H1 (cell line): ENCODE data around the gene NME4. TPM values are rescaled to one million over a fixed set of nuclear protein-coding genes. Genes with fewer than 3 reads are reported as not detected.

Experiments used
- CTCF ChIA-PET: fragments of 300-600 bp; sonication (Branson Sonifier 250); formaldehyde crosslinking; loops from one replicate; lab custom pipeline; 2021; ENCODE audit not compliant: partially characterized antibody; lab: Charles Lee
- POLR2A ChIA-PET: fragments of 300-600 bp; sonication (Branson Sonifier 250); formaldehyde crosslinking; loops from one replicate; lab custom pipeline; 2021; ENCODE audit warnings: inconsistent platforms; ENCODE audit not compliant: partially characterized antibody; lab: Charles Lee
- DNase-seq, 2 experiments: peaks; one replicate each; pipeline versions ENCODE4 v3.0.0 to v3.0.0-alpha.2; 2010 to 2022; ENCODE audit warnings: low spot score in 2 of 2, low read depth in 1 of 2, mixed read lengths in 1 of 2
- FAIRE-seq: peaks from 2 replicates; lab custom pipeline; 2011; peaks lifted over from hg19 to GRCh38; lab: Jason Lieb, UNC
- H2AFZ ChIP-seq: 2 replicates; pipeline ENCODE4 v1.8.1; 2012; ENCODE audit warnings: low read length, inconsistent platforms
- H2AK5ac ChIP-seq: 2 replicates; pipeline ENCODE4 v1.6.1; 2013; ENCODE audit warnings: low read depth, low read length
- H2BK120ac ChIP-seq: replicated peaks from 2 replicates; pipeline ENCODE3; 2013; ENCODE audit warnings: low read depth, low read length, inconsistent platforms
- H2BK12ac ChIP-seq: 2 replicates; pipeline ENCODE4 v1.6.1; 2013; ENCODE audit warnings: low read depth, low read length
- H2BK15ac ChIP-seq: 2 replicates; pipeline ENCODE4 v1.6.1; 2013; ENCODE audit warnings: low read length
- H2BK20ac ChIP-seq: 2 replicates; pipeline ENCODE4 v1.6.1; 2013; ENCODE audit warnings: low read length
- H2BK5ac ChIP-seq: 2 replicates; pipeline ENCODE4 v1.6.1; 2013; ENCODE audit warnings: low read depth, low read length
- H3K14ac ChIP-seq: 2 replicates; pipeline ENCODE4 v1.6.1; 2013; ENCODE audit warnings: inconsistent platforms; ENCODE audit not compliant: insufficient read length
- H3K18ac ChIP-seq: 2 replicates; pipeline ENCODE4 v1.6.1; 2013; ENCODE audit warnings: low read length; ENCODE audit errors: extremely low read depth
- H3K23ac ChIP-seq: 2 replicates; pipeline ENCODE4 v1.6.1; 2013; ENCODE audit warnings: inconsistent platforms; ENCODE audit not compliant: insufficient read length
- H3K23me2 ChIP-seq: 2 replicates; pipeline ENCODE4 v1.6.1; 2013; ENCODE audit warnings: low read depth, low read length
- H3K27ac ChIP-seq: 2 replicates; pipeline ENCODE4 v1.6.1; 2011; ENCODE audit warnings: low read depth, low read length, inconsistent platforms
- H3K27me3 ChIP-seq, 4 experiments: replicated peaks in 1 of 4; 1 replicate in 1 of 4; 2 replicates in 3 of 4; pipeline versions ENCODE4 v1.6.1 to v1.8.1; 2011 to 2013; ENCODE audit warnings: low read length in 3 of 4, mild to moderate bottlenecking in 3 of 4, inconsistent platforms in 2 of 4, mixed read lengths in 2 of 4, moderate library complexity in 1 of 4; ENCODE audit not compliant: control insufficient read depth in 3 of 4, insufficient read depth in 3 of 4; ENCODE audit errors: extremely low read depth in 1 of 4
- H3K36me3 ChIP-seq, 4 experiments: 2 replicates each; pipeline versions ENCODE4 v1.6.1 to v1.8.1; 2011 to 2013; ENCODE audit warnings: mild to moderate bottlenecking in 4 of 4, low read length in 3 of 4, moderate library complexity in 2 of 4, control low read depth in 1 of 4, inconsistent platforms in 1 of 4; ENCODE audit not compliant: insufficient read depth in 4 of 4, control insufficient read depth in 2 of 4
- H3K4ac ChIP-seq: replicated peaks from 2 replicates; pipeline ENCODE3; 2013; ENCODE audit warnings: low read length, low read depth, mixed read lengths, inconsistent platforms; ENCODE audit not compliant: insufficient read length
- H3K4me1 ChIP-seq, 4 experiments: replicated peaks in 1 of 4; 1 replicate in 1 of 4; 2 replicates in 3 of 4; pipeline versions ENCODE4 v1.6.1 to v1.8.1; 2011 to 2013; ENCODE audit warnings: low read length in 3 of 4, inconsistent platforms in 2 of 4, mixed read lengths in 1 of 4; ENCODE audit not compliant: insufficient read depth in 4 of 4, control insufficient read depth in 3 of 4
- H3K4me2 ChIP-seq, 2 experiments: 2 replicates each; pipeline versions ENCODE4 v1.6.1 to v1.8.1; 2011 to 2013; ENCODE audit warnings: low read depth in 2 of 2, low read length in 2 of 2, control low read depth in 1 of 2, inconsistent platforms in 1 of 2, mild to moderate bottlenecking in 1 of 2; ENCODE audit not compliant: insufficient read depth in 1 of 2
- H3K4me3 ChIP-seq, 4 experiments: fragments of 200-600, 300-600 bp in 1 of 4; sonication (generic), shearing (Covaris generic), sonication (Bioruptor Twin) in 1 of 4; 2 replicates each; pipeline versions ENCODE4 v1.5.1 to v1.8.1; 2011 to 2016; ENCODE audit warnings: low read length in 4 of 4, low read depth in 3 of 4, control low read depth in 2 of 4, inconsistent platforms in 2 of 4, mild to moderate bottlenecking in 2 of 4, mixed read lengths in 1 of 4, moderate library complexity in 1 of 4; ENCODE audit not compliant: insufficient read depth in 2 of 4; ENCODE audit errors: extremely low read depth in 1 of 4
- H3K56ac ChIP-seq: replicated peaks from 2 replicates; pipeline ENCODE3; 2013; ENCODE audit warnings: low read depth, mild to moderate bottlenecking, mixed read lengths, low read length, inconsistent platforms; ENCODE audit not compliant: insufficient read length
- H3K79me1 ChIP-seq: 2 replicates; pipeline ENCODE4 v1.6.1; 2013; ENCODE audit warnings: low read depth, low read length, control low read depth
- H3K79me2 ChIP-seq, 2 experiments: 2 replicates each; pipeline versions ENCODE4 v1.6.1 to v1.8.1; 2012 to 2013; ENCODE audit warnings: low read length in 2 of 2, mild to moderate bottlenecking in 2 of 2, inconsistent platforms in 1 of 2; ENCODE audit not compliant: insufficient read depth in 2 of 2, control insufficient read depth in 1 of 2
- H3K9ac ChIP-seq, 4 experiments: replicated peaks in 1 of 4; 1 replicate in 1 of 4; 2 replicates in 3 of 4; pipeline versions ENCODE4 v1.6.1 to v1.8.1; 2011 to 2013; ENCODE audit warnings: low read depth in 3 of 4, low read length in 3 of 4, control low read depth in 2 of 4, mild to moderate bottlenecking in 2 of 4, moderate library complexity in 2 of 4, inconsistent platforms in 1 of 4; ENCODE audit errors: extremely low read depth in 1 of 4
- H3K9me3 ChIP-seq, 2 experiments: 2 replicates each; pipeline versions ENCODE4 v1.6.1 to v1.8.1; 2012 to 2013; ENCODE audit warnings: mild to moderate bottlenecking in 2 of 2, moderate library complexity in 2 of 2, control low read depth in 1 of 2, inconsistent platforms in 1 of 2, low read depth in 1 of 2, low read length in 1 of 2, mixed read lengths in 1 of 2; ENCODE audit not compliant: insufficient read depth in 2 of 2
- H4K20me1 ChIP-seq, 2 experiments: replicated peaks in 1 of 2; 2 replicates each; pipeline versions ENCODE3 to v1.8.1; 2011 to 2013; ENCODE audit warnings: inconsistent platforms in 2 of 2, low read length in 2 of 2, mild to moderate bottlenecking in 1 of 2; ENCODE audit not compliant: insufficient read depth in 2 of 2, control insufficient read depth in 1 of 2
- H4K5ac ChIP-seq: 2 replicates; pipeline ENCODE4 v1.6.1; 2013; ENCODE audit warnings: low read length, low read depth, mixed read lengths, inconsistent platforms; ENCODE audit not compliant: insufficient read length
- H4K8ac ChIP-seq: 2 replicates; pipeline ENCODE4 v1.8.0; 2013; ENCODE audit warnings: mild to moderate bottlenecking, moderate library complexity, low read length, inconsistent platforms; ENCODE audit not compliant: insufficient read depth; ENCODE audit errors: extremely low read depth
- H4K91ac ChIP-seq: replicated peaks from 2 replicates; pipeline ENCODE3; 2013; ENCODE audit warnings: low read length, mixed read lengths, inconsistent platforms; ENCODE audit not compliant: insufficient read length
- BRCA1 ChIP-seq: IDR thresholded peaks from 2 replicates; pipeline ENCODE4 v1.6.1; 2012; ENCODE audit warnings: low read depth, low read length, improper control_type of control experiment
- CEBPB ChIP-seq: IDR thresholded peaks from 2 replicates; pipeline ENCODE4 v1.6.1; 2012; ENCODE audit warnings: low read depth, low read length
- GABPA ChIP-seq: IDR thresholded peaks from 2 replicates; pipeline ENCODE4 v1.6.1; 2011; ENCODE audit warnings: mild to moderate bottlenecking, low read length, moderate library complexity, borderline replicate concordance; ENCODE audit not compliant: insufficient read depth
- JUND ChIP-seq: IDR thresholded peaks from 2 replicates; pipeline ENCODE4 v1.6.1; 2011; ENCODE audit warnings: mild to moderate bottlenecking, improper control_type of control experiment, low read length
- RXRA ChIP-seq: IDR thresholded peaks from 2 replicates; pipeline ENCODE4 v1.6.1; 2011; ENCODE audit warnings: low read depth, mild to moderate bottlenecking, low read length, moderate library complexity; ENCODE audit not compliant: insufficient read depth
- SAP30 ChIP-seq: fragments of 300-600 bp; sonication (generic); IDR thresholded peaks from 2 replicates; pipeline ENCODE4 v1.7.1; 2012; ENCODE audit warnings: low read length, moderate library complexity, mild to moderate bottlenecking, inconsistent platforms; ENCODE audit not compliant: insufficient read depth, insufficient replicate concordance
- SIRT6 ChIP-seq: IDR thresholded peaks from one replicate; pipeline ENCODE4 v1.7.1; 2012; ENCODE audit warnings: low read length, inconsistent platforms
- YY1 ChIP-seq: IDR thresholded peaks from 2 replicates; pipeline ENCODE4 v1.6.1; 2011; ENCODE audit warnings: low read depth, mild to moderate bottlenecking, low read length
- WGBS, 2 experiments: shearing (Covaris generic) in 1 of 2; methylation state at CpG; one replicate each; pipeline versions ENCODE4 v1.1.6 to v1.1.7; 2013 to 2015; ENCODE audit warnings: low lambda C conversion rate in 2 of 2, mixed read lengths in 2 of 2, inconsistent platforms in 1 of 2, low coverage in 1 of 2, missing lambda C conversion rate in 1 of 2; ENCODE audit not compliant: insufficient replicate concordance in 2 of 2, insufficient coverage in 1 of 2, insufficient read length in 1 of 2; ENCODE audit errors: extremely low coverage in 1 of 2, missing lambda C conversion rate in 1 of 2; 5-methylcytosine and 5-hydroxymethylcytosine counted together
- polyA plus RNA-seq, 7 experiments: library from polyadenylated mRNA; depleted of rRNA in 3 of 7; stranded (reverse) in 5 of 7; unstranded in 2 of 7; fragments of >200 nt in 5 of 7; fragments of 200-250 nt in 2 of 7; gene quantifications; 1 replicate in 5 of 7; 2 replicates in 1 of 7; 4 replicates in 1 of 7; pipeline versions ENCODE4 v1.2.1 to v1.2.3, GENCODE V29; 2011 to 2013; ENCODE audit warnings: missing spikeins in 2 of 7, mixed read lengths in 2 of 7
- total RNA-seq: library from RNA; stranded (reverse); fragmentation: NEBNext Ultra II Directional; extraction: Animal tissue kit (Norgen Biotek cat#: 25700); gene quantifications from 2 replicates; pipeline ENCODE4 v1.2.1, GENCODE V29; 2021
- TF ChIP-seq, protein P1 (sequence below): IDR thresholded peaks from 2 replicates; pipeline ENCODE4 v1.6.1; 2011; ENCODE audit warnings: low read depth, mild to moderate bottlenecking, low read length; ENCODE audit not compliant: insufficient read depth

NME4 gene
- total and polyA plus RNA-seq, 2 of the 8 experiments (the other 6 are each of a cell fraction or from before 2014, with no cell fraction given), result 408 to 863 TPM

DNA sequence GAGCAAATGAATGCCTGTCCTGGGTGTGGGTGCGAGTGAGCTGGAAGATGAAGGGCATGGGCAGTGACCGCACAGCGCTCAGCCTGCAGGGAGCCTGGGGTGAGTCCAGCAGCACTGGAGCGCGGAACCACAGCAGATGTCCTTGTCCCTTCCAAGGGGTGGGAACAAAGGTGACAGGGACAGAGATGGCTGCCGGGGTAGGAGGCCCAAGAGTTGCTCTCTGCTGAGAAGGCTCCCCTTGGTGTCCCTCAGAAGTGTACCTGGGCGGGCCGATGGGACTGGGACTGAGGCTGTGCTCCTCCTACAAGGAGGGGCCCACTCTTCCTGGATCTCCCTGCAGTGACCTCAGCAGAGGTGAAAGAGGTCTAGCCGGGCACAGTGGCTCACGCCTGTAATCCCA lies 7.6 kb upstream of the NME4 start:
- Histone ChIP-seq H3K9ac (no peak overlapping the region), H3K79me2 (no peaks in the 10 kb centered on the region), H2BK15ac (no peak overlapping the region), H3K79me1 (no peaks in the 10 kb centered on the region), H3K23ac (no peak overlapping the region), H3K4me1 (peaks cover 0 to under 1% (median under 1%) of the 10 kb centered on the region in 4 experiments; a peak in 3 of 7 replicates), H4K20me1 (no peaks in the 10 kb centered on the region), H3K27ac (no peak overlapping the region), H2AK5ac (no peak overlapping the region), H3K23me2 (no peaks in the 10 kb centered on the region), H3K56ac (no peak overlapping the region), H2BK5ac (no peak overlapping the region), H4K8ac (no peak overlapping the region), H2BK12ac (no peak overlapping the region), H3K27me3 (no peaks in the 10 kb centered on the region), H3K36me3 (no peaks in the 10 kb centered on the region), H3K4ac (no peak overlapping the region), H2BK120ac (no peak overlapping the region), H3K4me3 (no peak overlapping the region), H3K9me3 (peaks cover 0 to 5% of the 10 kb centered on the region in 2 experiments; a peak in 2 of 4 replicates), H3K14ac (no peak overlapping the region), H4K5ac (no peak overlapping the region), H2AFZ (no peak overlapping the region), H3K18ac (no peak overlapping the region), H4K91ac (no peak overlapping the region), H2BK20ac (no peak overlapping the region), H3K4me2 (no peak overlapping the region)
- DNase-seq (no peak), FAIRE-seq (no peak)
- WGBS, 2 experiments, result 84% methylated on average over 10 of the region's 10 CpGs; no CpG with 5 or more reads in 1 of the 2 experiments
- ChIA-PET POLR2A (interaction anchor here (3.2 to 7.3 kb wide), 2 partner anchors 8 to 10 kb away, joined by 11 to 67 read pairs; partner anchors contain the start of gene NME4), CTCF (interaction anchor here (0.6 to 4.9 kb wide), 4 partner anchors 91 to 131 kb away, joined by 3 to 31 read pairs (median 5); no protein-coding TSS in a partner anchor)
- TF ChIP-seq RXRA (no peak), SAP30 (no peak), YY1 (no peak), CEBPB (no peak), SIRT6 (no peak), JUND (no peak), GABPA (no peak), BRCA1 (no peak)
- TF ChIP-seq, protein P1, sequence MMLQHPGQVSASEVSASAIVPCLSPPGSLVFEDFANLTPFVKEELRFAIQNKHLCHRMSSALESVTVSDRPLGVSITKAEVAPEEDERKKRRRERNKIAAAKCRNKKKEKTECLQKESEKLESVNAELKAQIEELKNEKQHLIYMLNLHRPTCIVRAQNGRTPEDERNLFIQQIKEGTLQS, result no peak
